IgD-negative memory B cell (primary cell): ENCODE results near the gene SCMH1. TPM values are rescaled to one million over a fixed set of nuclear protein-coding genes. Genes with fewer than 3 reads are reported as not detected.
"Not testable (repeated sequence)": the region's sequence is repeated elsewhere in the genome, so short reads cannot be mapped to it uniquely, and the experiment has no call there.

Source experiments
- H3K27ac Mint-ChIP-seq, 3 donors: one replicate each; pipeline ENCODE4 v1.8.0; 2020 to 2022; ENCODE audit warnings: mild to moderate bottlenecking in 3 of 3, mixed read lengths in 3 of 3, moderate library complexity in 1 of 3
- H3K27me3 Mint-ChIP-seq: one replicate; pipeline ENCODE4 v1.8.0; 2021; ENCODE audit warnings: mixed read lengths
- H3K36me3 Mint-ChIP-seq: one replicate; pipeline ENCODE4 v1.8.0; 2020; ENCODE audit warnings: mild to moderate bottlenecking, mixed read lengths
- H3K4me1 Mint-ChIP-seq, 3 donors: one replicate each; pipeline ENCODE4 v1.8.0; 2020 to 2022; ENCODE audit warnings: mixed read lengths in 3 of 3, mild to moderate bottlenecking in 1 of 3
- H3K4me3 Mint-ChIP-seq, 4 donors: one replicate each; pipeline ENCODE4 v1.8.0; 2020 to 2022; ENCODE audit warnings: mild to moderate bottlenecking in 4 of 4, mixed read lengths in 4 of 4, moderate library complexity in 3 of 4
- H3K9me3 Mint-ChIP-seq, 3 donors: one replicate each; pipeline ENCODE4 v1.8.0; 2020 to 2021; ENCODE audit warnings: mixed read lengths in 3 of 3, mild to moderate bottlenecking in 1 of 3
- polyA plus RNA-seq: library from polyadenylated mRNA; unstranded; fragments of 300-500 nt; fragmentation: Illumina TruSeq; gene quantifications from one replicate; pipeline ENCODE4 v1.2.3, GENCODE V29; 2021

The SCMH1 gene
- polyA plus RNA-seq, 1 donor from 2014 or later: 12.3 TPM

- no peak overlapping the region for H3K4me3 Mint-ChIP-seq
- no peaks in the 10 kb centered on the region for H3K4me1 Mint-ChIP-seq
- no peak overlapping the region for H3K27ac Mint-ChIP-seq
- peaks cover 10% of the 10 kb centered on the region for H3K27me3 Mint-ChIP-seq
- H3K9me3 Mint-ChIP-seq: no peaks in the 10 kb centered on the region
- H3K36me3 Mint-ChIP-seq: peaks cover 2% of the 10 kb centered on the region
Measured at GRCh38 chr1:41272601-41273000, 30.5 kb upstream of the SCMH1 start.

GRCh38 chr1:41268154-41268770 lies 26.2 kb upstream of the SCMH1 start:
- no peak overlapping the region for H3K27ac Mint-ChIP-seq

GRCh38 chr1:41261926-41262618 lies 20.0 kb upstream of the SCMH1 start:
- Mint-ChIP-seq H3K36me3 (peaks cover 4% of the 10 kb centered on the region), H3K27ac (no peak overlapping the region), H3K4me1 (no peaks in the 10 kb centered on the region), H3K4me3 (no peak overlapping the region), H3K9me3 (no peaks in the 10 kb centered on the region), H3K27me3 (peaks cover 4% of the 10 kb centered on the region)

More at GRCh38 chr1:41268154-41268770, 26.2 kb upstream of the SCMH1 start:
- no peaks in the 10 kb centered on the region for H3K4me1 Mint-ChIP-seq
- peaks cover 2% of the 10 kb centered on the region for H3K36me3 Mint-ChIP-seq
- H3K9me3 Mint-ChIP-seq: no peaks in the 10 kb centered on the region
- peaks cover 2% of the 10 kb centered on the region for H3K27me3 Mint-ChIP-seq
- no peak overlapping the region for H3K4me3 Mint-ChIP-seq

- H3K4me1 Mint-ChIP-seq: no peaks in the 10 kb centered on the region
- H3K4me3 Mint-ChIP-seq: no peak overlapping the region
- H3K27me3 Mint-ChIP-seq: peaks cover 10% of the 10 kb centered on the region
Measured at GRCh38 chr1:41260768-41261167, 18.7 kb upstream of the SCMH1 start.

GRCh38 chr1:41259221-41259620 lies 17.1 kb upstream of the SCMH1 start:
- Mint-ChIP-seq H3K36me3 (peaks cover 4% of the 10 kb centered on the region), H3K9me3 (peaks cover 0 to 4% (median 3%) of the 10 kb centered on the region in 3 donors), H3K4me3 (no peak overlapping the region), H3K27me3 (peaks cover 16% of the 10 kb centered on the region), H3K27ac (no peak overlapping the region), H3K4me1 (no peaks in the 10 kb centered on the region)

More at GRCh38 chr1:41260768-41261167, 18.7 kb upstream of the SCMH1 start:
- no peak overlapping the region for H3K27ac Mint-ChIP-seq
- no peaks in the 10 kb centered on the region for H3K9me3 Mint-ChIP-seq
- H3K36me3 Mint-ChIP-seq: peaks cover 4% of the 10 kb centered on the region

GRCh38 chr1:41255978-41256377 lies 13.9 kb upstream of the SCMH1 start:
- H3K27me3 Mint-ChIP-seq: peaks cover 21% of the 10 kb centered on the region
- H3K4me3 Mint-ChIP-seq: no peak overlapping the region
- H3K36me3 Mint-ChIP-seq: peaks cover 8% of the 10 kb centered on the region
- no peaks in the 10 kb centered on the region for H3K4me1 Mint-ChIP-seq
- peaks cover 3 to 9% (median 4%) of the 10 kb centered on the region in 3 donors for H3K9me3 Mint-ChIP-seq
- H3K27ac Mint-ChIP-seq: no peak overlapping the region

GRCh38 chr1:41251120-41251519 lies 9.0 kb upstream of the SCMH1 start:
- not testable (repeated sequence) for H3K36me3 Mint-ChIP-seq, H3K4me3 Mint-ChIP-seq, H3K9me3 Mint-ChIP-seq, H3K4me1 Mint-ChIP-seq, H3K27ac Mint-ChIP-seq
- peaks cover 11% of the 10 kb centered on the region for H3K27me3 Mint-ChIP-seq

GRCh38 chr1:41249319-41249718 lies 7.2 kb upstream of the SCMH1 start:
- Mint-ChIP-seq H3K9me3 (peaks cover 0 to 5% (median 4%) of the 10 kb centered on the region in 3 donors), H3K4me1 (no peaks in the 10 kb centered on the region), H3K27me3 (peaks cover 4% of the 10 kb centered on the region), H3K4me3 (no peak overlapping the region), H3K27ac (no peak overlapping the region), H3K36me3 (peaks cover 6% of the 10 kb centered on the region)

- peak overlapping the region in 1 of 3 donors; percentile 10 for H3K27ac Mint-ChIP-seq
- H3K4me3 Mint-ChIP-seq: peak overlapping the region in 1 of 4 donors; percentile 1
- H3K9me3 Mint-ChIP-seq: no peaks in the 10 kb centered on the region
- H3K4me1 Mint-ChIP-seq: peaks cover 0 to 7% (median 4%) of the 10 kb centered on the region in 3 donors
- peaks cover 2% of the 10 kb centered on the region for H3K36me3 Mint-ChIP-seq
- H3K27me3 Mint-ChIP-seq: no peaks in the 10 kb centered on the region
Measured at GRCh38 chr1:41246568-41246967, 4.5 kb upstream of the SCMH1 start.

- Mint-ChIP-seq H3K27me3 (no peaks in the 10 kb centered on the region), H3K9me3 (no peaks in the 10 kb centered on the region), H3K4me3 (peak overlapping the region in 1 of 4 donors; percentile 1), H3K27ac (peak overlapping the region in 1 of 3 donors; percentile 63), H3K36me3 (peaks cover 2% of the 10 kb centered on the region), H3K4me1 (peaks cover 4 to 11% (median 8%) of the 10 kb centered on the region in 3 donors)
Measured at GRCh38 chr1:41245659-41246058, 3.6 kb upstream of the SCMH1 start.

- peak overlapping the region; percentile 77 to 89 (median 85) for H3K4me3 Mint-ChIP-seq
- H3K4me1 Mint-ChIP-seq: peaks cover 4 to 19% (median 12%) of the 10 kb centered on the region in 3 donors
- H3K9me3 Mint-ChIP-seq: no peaks in the 10 kb centered on the region
- H3K36me3 Mint-ChIP-seq: peaks cover 2% of the 10 kb centered on the region
- H3K27ac Mint-ChIP-seq: peak overlapping the region; percentile 41 to 82 (median 53)
- H3K27me3 Mint-ChIP-seq: no peaks in the 10 kb centered on the region
Measured at GRCh38 chr1:41243079-41243385, 926 bp upstream of the SCMH1 start.

GRCh38 chr1:41242342-41243078 lies 404 bp upstream of the SCMH1 start:
- H3K9me3 Mint-ChIP-seq: no peaks in the 10 kb centered on the region
- H3K36me3 Mint-ChIP-seq: peaks cover 2% of the 10 kb centered on the region
- H3K4me3 Mint-ChIP-seq: peak overlapping the region; percentile 77 to 89 (median 85)
- H3K4me1 Mint-ChIP-seq: peaks cover 4 to 19% (median 12%) of the 10 kb centered on the region in 3 donors
- H3K27ac Mint-ChIP-seq: peak overlapping the region; percentile 41 to 82 (median 53)
- no peaks in the 10 kb centered on the region for H3K27me3 Mint-ChIP-seq

GRCh38 chr1:41241354-41241748 lies 755 bp downstream of the SCMH1 start:
- peaks cover 2% of the 10 kb centered on the region for H3K36me3 Mint-ChIP-seq
- peak overlapping the region in 1 of 3 donors; percentile 69 for H3K27ac Mint-ChIP-seq
- peaks cover 4 to 19% (median 13%) of the 10 kb centered on the region in 3 donors for H3K4me1 Mint-ChIP-seq
- no peaks in the 10 kb centered on the region for H3K9me3 Mint-ChIP-seq
- peak overlapping the region; percentile 87 to 97 (median 91) for H3K4me3 Mint-ChIP-seq
- H3K27me3 Mint-ChIP-seq: no peaks in the 10 kb centered on the region

GRCh38 chr1:41240781-41241353 lies 1.2 kb downstream of the SCMH1 start:
- peaks cover 4 to 19% (median 15%) of the 10 kb centered on the region in 3 donors for H3K4me1 Mint-ChIP-seq

More at GRCh38 chr1:41240781-41241353, 1.2 kb downstream of the SCMH1 start:
- peak overlapping the region; percentile 13 to 95 (median 69) for H3K27ac Mint-ChIP-seq
- no peaks in the 10 kb centered on the region for H3K27me3 Mint-ChIP-seq
- H3K36me3 Mint-ChIP-seq: peaks cover 2% of the 10 kb centered on the region
- no peaks in the 10 kb centered on the region for H3K9me3 Mint-ChIP-seq
- peak overlapping the region; percentile 87 to 97 (median 91) for H3K4me3 Mint-ChIP-seq
